ENCODE data around the gene CABYR.
A peak's percentile ranks its signal among the peaks of the same experiment; 100 is the strongest.

Gene CABYR

GRCh38 chr18:24176727-24177416 lies 38.0 kb downstream of the CABYR start:
- H3K9ac ChIP-seq, result no peak overlapping the region
- H3K36me3 ChIP-seq (ENCODE audit: control insufficient read depth, insufficient read depth, low read length), result no peaks in the 10 kb centered on the region
- H3K4me3 ChIP-seq (ENCODE audit: low read depth, low read length), result no peak overlapping the region
- no peak overlapping the region for H2AFZ ChIP-seq
- H3K27ac ChIP-seq, result no peak overlapping the region
- TF ChIP-seq, protein P1, sequence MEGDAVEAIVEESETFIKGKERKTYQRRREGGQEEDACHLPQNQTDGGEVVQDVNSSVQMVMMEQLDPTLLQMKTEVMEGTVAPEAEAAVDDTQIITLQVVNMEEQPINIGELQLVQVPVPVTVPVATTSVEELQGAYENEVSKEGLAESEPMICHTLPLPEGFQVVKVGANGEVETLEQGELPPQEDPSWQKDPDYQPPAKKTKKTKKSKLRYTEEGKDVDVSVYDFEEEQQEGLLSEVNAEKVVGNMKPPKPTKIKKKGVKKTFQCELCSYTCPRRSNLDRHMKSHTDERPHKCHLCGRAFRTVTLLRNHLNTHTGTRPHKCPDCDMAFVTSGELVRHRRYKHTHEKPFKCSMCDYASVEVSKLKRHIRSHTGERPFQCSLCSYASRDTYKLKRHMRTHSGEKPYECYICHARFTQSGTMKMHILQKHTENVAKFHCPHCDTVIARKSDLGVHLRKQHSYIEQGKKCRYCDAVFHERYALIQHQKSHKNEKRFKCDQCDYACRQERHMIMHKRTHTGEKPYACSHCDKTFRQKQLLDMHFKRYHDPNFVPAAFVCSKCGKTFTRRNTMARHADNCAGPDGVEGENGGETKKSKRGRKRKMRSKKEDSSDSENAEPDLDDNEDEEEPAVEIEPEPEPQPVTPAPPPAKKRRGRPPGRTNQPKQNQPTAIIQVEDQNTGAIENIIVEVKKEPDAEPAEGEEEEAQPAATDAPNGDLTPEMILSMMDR (IDR thresholded peaks at IDR 0.05), result peak; percentile 74
- no peaks in the 10 kb centered on the region for H3K4me1 ChIP-seq
- H3K9me3 ChIP-seq (ENCODE audit: control insufficient read depth, low read length), result no peaks in the 10 kb centered on the region
- H3K79me2 ChIP-seq, result no peaks in the 10 kb centered on the region
- H3K27me3 ChIP-seq (ENCODE audit: control insufficient read depth, insufficient read depth, low read length), result no peaks in the 10 kb centered on the region
- H3K4me2 ChIP-seq (ENCODE audit: low read length), result no peak overlapping the region

- Histone ChIP-seq H3K36me3 (ENCODE audit: control insufficient read depth, insufficient read depth, low read length) (no peaks in the 10 kb centered on the region), H3K27ac (no peak overlapping the region)
Observed at GRCh38 chr18:24177499-24178133, 38.8 kb downstream of the CABYR start.

GRCh38 chr18:24180048-24180447 lies 41.2 kb downstream of the CABYR start:
- Histone ChIP-seq H3K4me1 (no peaks in the 10 kb centered on the region), H3K27ac (no peak overlapping the region), H3K27me3 (ENCODE audit: control insufficient read depth, insufficient read depth, low read length) (no peaks in the 10 kb centered on the region), H3K79me2 (no peaks in the 10 kb centered on the region), H3K4me3 (ENCODE audit: low read depth, low read length) (no peak overlapping the region), H3K9ac (no peak overlapping the region), H3K36me3 (ENCODE audit: control insufficient read depth, insufficient read depth, low read length) (no peaks in the 10 kb centered on the region), H2AFZ (no peak overlapping the region), H3K9me3 (ENCODE audit: control insufficient read depth, low read length) (no peaks in the 10 kb centered on the region), H3K4me2 (ENCODE audit: low read length) (no peak overlapping the region)
- TF ChIP-seq, protein P1 (IDR thresholded peaks at IDR 0.05), result no peak

More at GRCh38 chr18:24177499-24178133, 38.8 kb downstream of the CABYR start:
- Histone ChIP-seq H3K4me2 (ENCODE audit: low read length) (no peak overlapping the region), H3K9ac (no peak overlapping the region), H3K27me3 (ENCODE audit: control insufficient read depth, insufficient read depth, low read length) (no peaks in the 10 kb centered on the region), H3K4me1 (no peaks in the 10 kb centered on the region), H2AFZ (no peak overlapping the region), H3K9me3 (ENCODE audit: control insufficient read depth, low read length) (no peaks in the 10 kb centered on the region), H3K4me3 (ENCODE audit: low read depth, low read length) (no peak overlapping the region), H3K79me2 (no peaks in the 10 kb centered on the region)
- TF ChIP-seq, protein P1 (IDR thresholded peaks at IDR 0.05), result no peak

DNA sequence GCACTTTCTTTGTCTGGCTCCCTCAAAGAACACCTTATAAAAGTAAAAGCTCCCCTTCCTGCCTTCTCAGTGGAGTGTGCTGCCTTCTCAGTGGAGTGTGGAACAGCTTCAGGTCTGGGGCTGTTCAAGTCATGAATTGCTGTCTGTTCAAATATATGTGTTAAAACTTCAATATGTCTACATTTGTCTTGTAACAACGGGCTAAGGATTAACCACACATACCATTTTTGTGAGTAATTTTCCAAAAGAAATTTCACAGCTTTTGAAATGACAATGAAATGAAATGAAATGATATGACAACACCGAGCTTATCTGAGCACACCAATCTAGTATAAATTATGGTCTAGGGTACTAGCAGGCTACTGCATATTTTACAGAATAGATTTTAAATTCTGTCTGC lies 42.9 kb downstream of the CABYR start:
- TF ChIP-seq, protein P1 (IDR thresholded peaks at IDR 0.05), result no peak
- no peak overlapping the region for H3K4me3 ChIP-seq (ENCODE audit: low read depth, low read length)
- H3K4me2 ChIP-seq (ENCODE audit: low read length), result no peak overlapping the region
- H2AFZ ChIP-seq, result no peak overlapping the region
- no peaks in the 10 kb centered on the region for H3K27me3 ChIP-seq (ENCODE audit: control insufficient read depth, insufficient read depth, low read length)
- H3K9ac ChIP-seq, result no peak overlapping the region
- no peaks in the 10 kb centered on the region for H3K4me1 ChIP-seq
- H3K27ac ChIP-seq, result no peak overlapping the region
- H3K9me3 ChIP-seq (ENCODE audit: control insufficient read depth, low read length), result no peaks in the 10 kb centered on the region
- no peaks in the 10 kb centered on the region for H3K79me2 ChIP-seq
- no peaks in the 10 kb centered on the region for H3K36me3 ChIP-seq (ENCODE audit: control insufficient read depth, insufficient read depth, low read length)

Data from parathyroid adenoma (tissue), 2 donors.